Measurements from ENCODE around the gene SIGLEC10.
"Not testable (repeated sequence)": the region's sequence is repeated elsewhere in the genome, so short reads cannot be mapped to it uniquely, and the experiment has no call there.

Gene SIGLEC10

DNA sequence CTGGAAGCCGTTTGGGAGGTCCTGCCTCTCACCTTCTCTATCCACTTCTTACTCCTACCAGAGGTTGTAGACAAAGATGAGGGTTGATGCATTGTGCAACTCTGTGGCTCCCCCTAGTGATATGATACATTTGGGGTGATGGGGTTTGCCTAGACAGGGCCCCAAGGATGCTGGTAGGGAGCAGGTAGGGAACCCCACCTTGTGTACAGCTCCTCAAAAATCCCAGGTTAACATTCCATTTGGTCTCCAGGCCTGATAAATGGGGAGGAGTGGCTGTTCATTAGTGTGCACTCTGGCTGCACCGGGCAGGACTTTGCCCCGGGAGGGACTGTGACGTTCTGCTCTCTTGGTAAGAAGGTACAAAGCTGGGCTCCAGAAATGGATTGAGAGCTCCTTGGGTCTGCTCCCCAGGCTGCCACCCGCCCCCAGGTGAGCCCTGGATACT is 21.6 kb upstream of the SIGLEC10 start:
- Histone ChIP-seq H3K4me1 (ENCODE audit: control insufficient read depth in 1 of 2, insufficient read depth in 2 of 2, low read length in 2 of 2) (peaks cover 9 to 10% of the 10 kb centered on the region in 2 donors), H3K27me3 (ENCODE audit: control insufficient read depth in 1 of 2, insufficient read depth in 2 of 2, low read length in 2 of 2) (no peaks in the 10 kb centered on the region), H3K36me3 (ENCODE audit: control insufficient read depth in 1 of 2, insufficient read depth in 2 of 2, low read length in 2 of 2) (no peaks in the 10 kb centered on the region), H3K4me3 (ENCODE audit: low read depth in 1 of 2, low read length in 2 of 2) (peak overlapping the region in 1 of 2 donors; percentile 4), H3K27ac (ENCODE audit: low read depth, low read length) (no peak overlapping the region), H3K9ac (ENCODE audit: low read depth in 1 of 2, low read length in 2 of 2) (no peak overlapping the region), H3K9me3 (ENCODE audit: control insufficient read depth in 1 of 2, low read length in 2 of 2) (no peaks in the 10 kb centered on the region)

DNA sequence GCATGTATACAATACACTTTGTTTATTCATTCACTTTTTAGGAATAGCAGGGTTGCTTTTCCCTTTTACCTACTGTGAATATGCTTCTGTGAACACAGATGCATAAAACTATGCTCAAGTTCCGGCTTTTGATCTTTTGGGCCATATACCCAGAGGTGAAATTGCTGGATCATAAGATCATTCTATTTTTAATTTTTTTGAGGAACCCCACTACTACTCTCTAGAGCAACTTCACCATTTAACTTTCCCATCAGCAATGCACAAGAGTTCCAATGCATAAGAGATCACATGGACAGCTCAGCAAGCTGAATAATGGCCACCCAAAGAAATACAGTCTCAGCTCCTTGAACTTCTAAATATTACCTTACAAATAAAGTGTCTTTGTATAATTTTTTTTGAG is 17.0 kb upstream of the SIGLEC10 start:
- peaks cover 5 to 8% of the 10 kb centered on the region in 2 donors for H3K4me1 ChIP-seq (ENCODE audit: control insufficient read depth in 1 of 2, insufficient read depth in 2 of 2, low read length in 2 of 2)
- H3K4me3 ChIP-seq (ENCODE audit: low read depth in 1 of 2, low read length in 2 of 2) = no peak overlapping the region
- no peaks in the 10 kb centered on the region for H3K27me3 ChIP-seq (ENCODE audit: control insufficient read depth in 1 of 2, insufficient read depth in 2 of 2, low read length in 2 of 2)
- H3K36me3 ChIP-seq (ENCODE audit: control insufficient read depth in 1 of 2, insufficient read depth in 2 of 2, low read length in 2 of 2) = no peaks in the 10 kb centered on the region
- no peak overlapping the region for H3K9ac ChIP-seq (ENCODE audit: low read depth in 1 of 2, low read length in 2 of 2)
- no peak overlapping the region for H3K27ac ChIP-seq (ENCODE audit: low read depth, low read length)
- no peaks in the 10 kb centered on the region for H3K9me3 ChIP-seq (ENCODE audit: control insufficient read depth in 1 of 2, low read length in 2 of 2)

DNA sequence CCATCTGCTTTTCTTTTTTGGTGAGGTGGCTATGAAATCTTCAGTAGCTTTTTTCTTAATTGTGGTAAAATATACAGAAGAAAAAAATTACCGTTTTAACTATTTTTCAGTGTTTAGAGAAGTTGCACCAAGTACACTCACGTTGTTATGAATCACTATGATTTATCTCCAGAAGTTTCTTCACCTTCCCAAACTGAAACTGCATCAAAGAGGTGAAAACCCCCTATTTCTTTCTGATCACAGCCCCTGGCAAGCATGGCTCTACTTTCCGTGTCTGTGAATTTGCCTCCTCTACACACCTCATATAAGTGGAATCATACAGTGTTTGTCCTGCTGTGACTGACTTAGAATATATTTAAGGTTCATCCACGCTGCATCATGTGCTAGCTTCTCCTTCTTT is 15.6 kb upstream of the SIGLEC10 start:
- H3K4me1 ChIP-seq (ENCODE audit: control insufficient read depth in 1 of 2, insufficient read depth in 2 of 2, low read length in 2 of 2) = no peaks in the 10 kb centered on the region

DNA sequence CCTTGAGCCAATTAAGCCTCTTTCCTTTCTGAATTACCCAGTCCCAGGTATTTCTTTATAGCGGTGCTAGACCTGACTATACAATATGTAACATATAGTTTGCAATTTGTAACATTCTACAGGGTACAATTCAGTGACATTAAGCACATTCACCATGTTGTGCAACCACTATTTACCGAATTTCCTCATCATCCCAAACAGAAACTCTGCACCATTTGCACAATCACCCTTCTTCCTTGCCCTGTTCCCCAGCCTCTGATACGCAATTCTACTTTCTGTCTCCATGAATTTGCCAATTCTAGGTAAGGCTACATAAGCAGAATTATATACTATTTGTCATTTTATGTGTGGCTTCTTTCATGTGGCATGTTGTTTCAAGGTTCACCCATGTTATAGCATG is 13.7 kb upstream of the SIGLEC10 start:
- Histone ChIP-seq H3K4me3 (ENCODE audit: low read depth in 1 of 2, low read length in 2 of 2) (no peak overlapping the region), H3K27me3 (ENCODE audit: control insufficient read depth in 1 of 2, insufficient read depth in 2 of 2, low read length in 2 of 2) (no peaks in the 10 kb centered on the region), H3K9ac (ENCODE audit: low read depth in 1 of 2, low read length in 2 of 2) (no peak overlapping the region), H3K27ac (ENCODE audit: low read depth, low read length) (no peak overlapping the region), H3K36me3 (ENCODE audit: control insufficient read depth in 1 of 2, insufficient read depth in 2 of 2, low read length in 2 of 2) (no peaks in the 10 kb centered on the region), H3K4me1 (ENCODE audit: control insufficient read depth in 1 of 2, insufficient read depth in 2 of 2, low read length in 2 of 2) (no peaks in the 10 kb centered on the region), H3K9me3 (ENCODE audit: control insufficient read depth in 1 of 2, low read length in 2 of 2) (no peaks in the 10 kb centered on the region)

More for the DNA sequence above, 15.6 kb upstream of the SIGLEC10 start:
- Histone ChIP-seq H3K4me3 (ENCODE audit: low read depth in 1 of 2, low read length in 2 of 2) (no peak overlapping the region), H3K27ac (ENCODE audit: low read depth, low read length) (no peak overlapping the region), H3K36me3 (ENCODE audit: control insufficient read depth in 1 of 2, insufficient read depth in 2 of 2, low read length in 2 of 2) (no peaks in the 10 kb centered on the region), H3K9me3 (ENCODE audit: control insufficient read depth in 1 of 2, low read length in 2 of 2) (no peaks in the 10 kb centered on the region), H3K27me3 (ENCODE audit: control insufficient read depth in 1 of 2, insufficient read depth in 2 of 2, low read length in 2 of 2) (no peaks in the 10 kb centered on the region), H3K9ac (ENCODE audit: low read depth in 1 of 2, low read length in 2 of 2) (no peak overlapping the region)

DNA sequence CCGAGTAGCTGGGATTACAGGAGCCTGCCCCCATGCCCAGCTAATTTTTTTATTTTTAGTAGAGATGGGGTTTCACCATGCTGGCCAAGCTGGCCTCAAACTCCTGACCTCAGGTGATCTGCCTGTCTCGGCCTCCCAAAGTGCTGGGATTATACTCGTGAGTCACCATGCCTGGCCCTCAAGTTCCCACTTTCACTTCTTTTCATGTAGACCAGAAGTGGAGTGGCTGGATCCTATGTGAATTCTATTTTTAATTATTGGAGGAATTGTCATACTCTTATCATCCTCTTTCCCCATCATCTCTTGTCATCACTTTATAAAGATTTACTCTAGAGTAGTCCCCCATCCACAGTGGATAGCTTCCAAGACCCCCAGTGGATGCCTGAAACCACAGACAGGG is 12.8 kb upstream of the SIGLEC10 start:
- no peak overlapping the region for H3K9ac ChIP-seq (ENCODE audit: low read depth in 1 of 2, low read length in 2 of 2)
- H3K4me3 ChIP-seq (ENCODE audit: low read depth in 1 of 2, low read length in 2 of 2) = no peak overlapping the region
- H3K27me3 ChIP-seq (ENCODE audit: control insufficient read depth in 1 of 2, insufficient read depth in 2 of 2, low read length in 2 of 2) = no peaks in the 10 kb centered on the region
- no peaks in the 10 kb centered on the region for H3K36me3 ChIP-seq (ENCODE audit: control insufficient read depth in 1 of 2, insufficient read depth in 2 of 2, low read length in 2 of 2)
- H3K27ac ChIP-seq (ENCODE audit: low read depth, low read length) = no peak overlapping the region
- H3K4me1 ChIP-seq (ENCODE audit: control insufficient read depth in 1 of 2, insufficient read depth in 2 of 2, low read length in 2 of 2) = no peaks in the 10 kb centered on the region
- no peaks in the 10 kb centered on the region for H3K9me3 ChIP-seq (ENCODE audit: control insufficient read depth in 1 of 2, low read length in 2 of 2)

DNA sequence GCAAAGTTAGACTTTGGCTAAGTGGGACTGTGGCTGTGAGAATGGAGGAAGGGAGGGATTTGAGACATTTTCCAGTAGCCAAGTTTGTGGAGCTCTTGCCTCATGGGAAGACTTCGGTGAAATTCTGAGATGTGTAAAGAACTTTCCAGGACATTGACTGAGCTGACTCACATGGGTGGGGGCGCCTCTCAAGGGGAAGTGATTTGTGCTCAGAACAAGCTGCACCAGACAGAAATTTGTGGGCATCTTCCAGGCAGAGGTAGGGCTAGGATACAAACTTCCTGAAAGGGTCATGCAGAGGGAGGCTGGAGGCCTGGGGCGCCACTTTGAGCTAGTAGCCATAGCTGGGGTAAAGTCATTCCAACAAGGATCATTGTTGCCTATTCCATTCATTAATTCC is 9.8 kb upstream of the SIGLEC10 start:
- no peak overlapping the region for H3K27ac ChIP-seq (ENCODE audit: low read depth, low read length)
- H3K9ac ChIP-seq (ENCODE audit: low read depth in 1 of 2, low read length in 2 of 2) = no peak overlapping the region
- no peak overlapping the region for H3K4me3 ChIP-seq (ENCODE audit: low read depth in 1 of 2, low read length in 2 of 2)
- no peaks in the 10 kb centered on the region for H3K4me1 ChIP-seq (ENCODE audit: control insufficient read depth in 1 of 2, insufficient read depth in 2 of 2, low read length in 2 of 2)
- H3K36me3 ChIP-seq (ENCODE audit: control insufficient read depth in 1 of 2, insufficient read depth in 2 of 2, low read length in 2 of 2) = no peaks in the 10 kb centered on the region
- H3K27me3 ChIP-seq (ENCODE audit: control insufficient read depth in 1 of 2, insufficient read depth in 2 of 2, low read length in 2 of 2) = no peaks in the 10 kb centered on the region
- no peaks in the 10 kb centered on the region for H3K9me3 ChIP-seq (ENCODE audit: control insufficient read depth in 1 of 2, low read length in 2 of 2)

DNA sequence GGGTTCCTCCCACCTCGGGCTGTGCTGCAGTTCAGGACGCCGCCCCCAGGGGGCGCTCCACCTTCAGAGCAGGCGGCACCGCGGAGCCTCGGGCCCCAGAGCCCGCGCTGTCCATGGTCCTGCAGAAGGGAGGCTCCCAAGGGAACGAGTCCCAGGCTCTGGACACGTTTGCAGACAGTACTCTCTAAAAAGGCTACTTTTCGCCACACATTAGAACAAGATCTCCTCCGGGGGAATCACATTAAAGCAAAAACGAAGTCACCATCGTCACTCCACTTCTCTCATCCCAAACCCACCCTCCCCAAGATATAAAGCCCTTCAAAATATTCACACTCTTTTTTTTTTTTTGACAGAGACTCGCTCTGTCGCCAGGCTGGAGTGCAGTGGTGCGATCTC is 4.6 kb upstream of the SIGLEC10 start:
- Histone ChIP-seq H3K4me3 (ENCODE audit: low read depth in 1 of 2, low read length in 2 of 2) (no peak overlapping the region), H3K27me3 (ENCODE audit: control insufficient read depth in 1 of 2, insufficient read depth in 2 of 2, low read length in 2 of 2) (no peaks in the 10 kb centered on the region), H3K36me3 (ENCODE audit: control insufficient read depth in 1 of 2, insufficient read depth in 2 of 2, low read length in 2 of 2) (no peaks in the 10 kb centered on the region), H3K4me1 (ENCODE audit: control insufficient read depth in 1 of 2, insufficient read depth in 2 of 2, low read length in 2 of 2) (no peaks in the 10 kb centered on the region), H3K9ac (ENCODE audit: low read depth in 1 of 2, low read length in 2 of 2) (no peak overlapping the region), H3K9me3 (ENCODE audit: control insufficient read depth in 1 of 2, low read length in 2 of 2) (no peaks in the 10 kb centered on the region), H3K27ac (ENCODE audit: low read depth, low read length) (no peak overlapping the region)

DNA sequence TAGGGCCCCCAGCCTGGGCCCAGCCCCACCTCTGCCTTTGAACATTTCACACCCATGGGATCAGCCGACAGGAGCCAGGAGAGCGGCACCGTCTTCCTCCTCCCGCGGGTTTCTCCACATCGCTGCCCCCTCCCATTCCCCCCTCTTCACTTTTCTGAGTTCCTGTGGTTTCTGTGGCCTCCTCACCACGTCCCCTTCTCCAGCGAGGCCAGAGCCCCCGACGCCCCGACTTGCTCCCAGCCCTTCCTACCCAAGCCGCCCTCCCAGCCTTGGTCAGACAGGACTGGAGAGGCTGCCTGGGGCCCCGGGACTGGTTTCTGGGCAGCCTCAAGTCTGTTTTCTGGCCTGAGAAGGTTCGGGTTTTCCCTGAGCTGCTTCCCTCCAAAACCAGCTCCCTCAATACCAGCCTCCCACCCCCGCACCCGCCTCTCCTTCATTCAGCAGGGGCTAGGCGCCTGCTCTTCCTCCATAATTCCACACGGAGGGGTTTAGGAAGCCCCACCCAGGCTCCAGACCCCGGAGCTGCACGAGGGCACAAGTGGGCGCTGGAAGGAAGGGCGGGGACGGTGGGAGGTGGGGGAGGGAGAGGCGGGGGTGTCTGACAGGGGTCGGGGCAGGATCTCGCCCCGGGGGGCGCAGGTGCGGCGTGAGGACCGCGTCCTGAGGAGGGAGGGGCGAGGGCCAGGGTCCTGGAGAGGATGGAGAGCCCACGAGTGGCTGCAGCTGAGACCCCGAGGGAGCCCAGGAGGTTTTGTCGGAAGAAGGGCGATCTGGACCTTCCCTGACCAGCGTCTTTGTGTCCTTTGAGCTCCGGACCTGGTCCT is 4.0 kb upstream of the SIGLEC10 start:
- Histone ChIP-seq H3K9me3 (ENCODE audit: control insufficient read depth in 1 of 2, low read length in 2 of 2) (no peaks in the 10 kb centered on the region), H3K4me3 (ENCODE audit: low read depth in 1 of 2, low read length in 2 of 2) (no peak overlapping the region), H3K27me3 (ENCODE audit: control insufficient read depth in 1 of 2, insufficient read depth in 2 of 2, low read length in 2 of 2) (no peaks in the 10 kb centered on the region), H3K4me1 (ENCODE audit: control insufficient read depth in 1 of 2, insufficient read depth in 2 of 2, low read length in 2 of 2) (no peaks in the 10 kb centered on the region), H3K27ac (ENCODE audit: low read depth, low read length) (no peak overlapping the region), H3K36me3 (ENCODE audit: control insufficient read depth in 1 of 2, insufficient read depth in 2 of 2, low read length in 2 of 2) (no peaks in the 10 kb centered on the region), H3K9ac (ENCODE audit: low read depth in 1 of 2, low read length in 2 of 2) (no peak overlapping the region)

DNA sequence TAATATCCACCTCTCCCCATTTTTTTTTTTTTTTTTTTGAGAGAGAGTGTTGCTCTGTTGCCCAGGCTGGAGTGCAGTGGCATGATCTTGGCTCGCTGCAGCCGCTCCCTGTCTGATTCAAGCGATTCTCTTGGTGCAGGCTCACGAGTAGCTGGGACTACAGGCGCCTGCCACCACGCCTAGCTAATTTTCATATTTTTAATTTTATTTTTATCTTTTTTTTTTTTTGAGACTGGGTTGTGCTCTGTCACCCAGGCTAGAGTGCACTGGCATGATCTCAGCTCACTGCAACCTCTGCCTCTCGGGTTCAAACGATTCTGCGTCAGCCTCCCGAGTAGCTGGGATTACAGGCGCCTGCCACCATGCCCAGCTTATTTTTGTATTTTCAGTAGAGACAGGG is 3.1 kb upstream of the SIGLEC10 start:
- not testable (repeated sequence) for H3K36me3 ChIP-seq (ENCODE audit: control insufficient read depth in 1 of 2, insufficient read depth in 2 of 2, low read length in 2 of 2); H3K4me3 ChIP-seq (ENCODE audit: low read depth in 1 of 2, low read length in 2 of 2); H3K9ac ChIP-seq (ENCODE audit: low read depth in 1 of 2, low read length in 2 of 2); H3K4me1 ChIP-seq (ENCODE audit: control insufficient read depth in 1 of 2, insufficient read depth in 2 of 2, low read length in 2 of 2); H3K27ac ChIP-seq (ENCODE audit: low read depth, low read length); H3K27me3 ChIP-seq (ENCODE audit: control insufficient read depth in 1 of 2, insufficient read depth in 2 of 2, low read length in 2 of 2); H3K9me3 ChIP-seq (ENCODE audit: control insufficient read depth in 1 of 2, low read length in 2 of 2)

DNA sequence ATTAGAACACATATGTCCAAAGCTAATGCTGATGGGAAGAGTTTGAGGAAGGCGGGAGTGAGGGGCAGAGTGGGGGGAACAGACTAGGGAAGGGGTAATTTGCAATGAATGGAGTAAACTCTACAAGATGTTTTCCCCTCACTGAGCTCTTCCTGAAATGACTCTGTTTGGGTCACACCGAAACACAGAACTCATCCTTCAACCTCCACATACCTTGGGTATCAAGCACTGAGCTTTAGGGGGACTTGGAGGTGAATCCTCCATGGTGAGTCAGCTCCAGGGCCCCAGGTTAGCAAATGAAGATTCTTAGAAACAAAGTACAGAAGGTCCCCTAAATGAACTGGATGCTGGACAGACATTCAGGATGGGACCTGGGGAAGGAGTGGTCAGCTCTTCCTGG is 1.3 kb upstream of the SIGLEC10 start:
- Histone ChIP-seq H3K4me1 (ENCODE audit: control insufficient read depth in 1 of 2, insufficient read depth in 2 of 2, low read length in 2 of 2) (no peaks in the 10 kb centered on the region), H3K36me3 (ENCODE audit: control insufficient read depth in 1 of 2, insufficient read depth in 2 of 2, low read length in 2 of 2) (no peaks in the 10 kb centered on the region), H3K27ac (ENCODE audit: low read depth, low read length) (no peak overlapping the region), H3K4me3 (ENCODE audit: low read depth in 1 of 2, low read length in 2 of 2) (no peak overlapping the region), H3K27me3 (ENCODE audit: control insufficient read depth in 1 of 2, insufficient read depth in 2 of 2, low read length in 2 of 2) (no peaks in the 10 kb centered on the region), H3K9me3 (ENCODE audit: control insufficient read depth in 1 of 2, low read length in 2 of 2) (no peaks in the 10 kb centered on the region), H3K9ac (ENCODE audit: low read depth in 1 of 2, low read length in 2 of 2) (no peak overlapping the region)
